Kidney epithelial cell (primary cell): Measurements from ENCODE around the gene ANGPTL3. TPM values are rescaled to one million over a fixed set of nuclear protein-coding genes. Genes with fewer than 3 reads are reported as not detected.
"Not testable (repeated sequence)": the region's sequence is repeated elsewhere in the genome, so short reads cannot be mapped to it uniquely, and the experiment has no call there.

Source experiments
- DNase-seq: peaks from one replicate; pipeline ENCODE4 v3.0.0-alpha.2; 2010; ENCODE audit warnings: low read depth
- H3K27me3 ChIP-seq: 2 replicates; pipeline ENCODE4 v1.6.0; 2011; ENCODE audit warnings: low read length; ENCODE audit not compliant: control insufficient read depth, insufficient read depth
- H3K36me3 ChIP-seq: 2 replicates; pipeline ENCODE4 v1.5.1; 2011; ENCODE audit warnings: low read length; ENCODE audit not compliant: control insufficient read depth, insufficient read depth
- H3K4me3 ChIP-seq: 2 replicates; pipeline ENCODE4 v1.5.1; 2011; ENCODE audit warnings: low read depth, mild to moderate bottlenecking, control low read depth, low read length
- CTCF ChIP-seq: IDR thresholded peaks from 2 replicates; pipeline ENCODE4 v1.5.1; 2011; ENCODE audit warnings: mild to moderate bottlenecking, moderate library complexity, low read length, control low read depth, inconsistent platforms; ENCODE audit not compliant: insufficient read depth, poor library complexity, severe bottlenecking
- total RNA-seq: library from RNA; depleted of rRNA; stranded (reverse); fragments of >200 nt; gene quantifications from 2 replicates; pipeline ENCODE4 v1.2.3, GENCODE V29; 2015

Gene ANGPTL3
- total RNA-seq, 1 donor from 2014 or later: not detected

DNA sequence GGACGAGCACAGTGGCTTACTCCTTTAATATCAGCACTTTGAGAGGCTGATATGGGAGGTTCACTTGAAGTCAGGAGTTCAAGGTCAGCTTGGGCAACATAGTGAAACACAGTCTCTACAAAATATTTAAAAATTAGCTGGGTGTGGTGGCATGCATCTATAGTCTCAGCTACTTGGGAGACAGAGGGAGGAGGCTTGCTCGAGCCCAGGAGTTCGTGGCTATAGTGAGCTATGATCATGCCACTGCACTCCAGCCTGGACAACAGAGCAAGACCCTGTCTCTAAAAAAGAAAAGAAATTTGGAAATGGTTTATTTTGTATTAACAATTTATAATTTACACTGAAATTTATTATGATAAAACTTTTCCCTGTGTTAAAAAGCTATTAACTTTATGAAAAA, 1.7 kb upstream of the ANGPTL3 start:
- TF ChIP-seq CTCF: no peak
- no peaks in the 10 kb centered on the region for H3K36me3 ChIP-seq
- H3K27me3 ChIP-seq: no peaks in the 10 kb centered on the region
- H3K4me3 ChIP-seq: no peak overlapping the region
- DNase-seq: no peak

DNA sequence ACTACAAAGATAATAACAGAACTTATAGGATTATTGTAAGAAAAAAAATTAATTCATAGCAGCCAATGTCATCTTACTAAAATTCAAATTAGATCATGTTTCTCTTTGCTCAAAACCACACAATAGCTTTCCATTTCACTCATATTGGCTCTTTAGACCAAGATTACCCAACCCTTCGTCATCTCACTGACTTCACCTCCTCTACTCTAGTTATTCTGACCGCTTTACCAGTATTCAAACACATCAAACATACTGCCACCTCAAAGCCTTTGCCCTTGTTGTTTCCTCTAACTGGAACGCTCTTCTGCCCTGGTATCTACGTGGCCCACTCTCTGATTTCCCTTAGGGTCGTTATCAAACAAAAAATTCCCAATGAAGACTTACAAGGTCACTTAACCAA, 1.7 kb downstream of the ANGPTL3 start:
- DNase-seq: no peak
- TF ChIP-seq CTCF: no peak
- no peaks in the 10 kb centered on the region for H3K27me3 ChIP-seq
- H3K36me3 ChIP-seq: no peaks in the 10 kb centered on the region
- no peak overlapping the region for H3K4me3 ChIP-seq

DNA sequence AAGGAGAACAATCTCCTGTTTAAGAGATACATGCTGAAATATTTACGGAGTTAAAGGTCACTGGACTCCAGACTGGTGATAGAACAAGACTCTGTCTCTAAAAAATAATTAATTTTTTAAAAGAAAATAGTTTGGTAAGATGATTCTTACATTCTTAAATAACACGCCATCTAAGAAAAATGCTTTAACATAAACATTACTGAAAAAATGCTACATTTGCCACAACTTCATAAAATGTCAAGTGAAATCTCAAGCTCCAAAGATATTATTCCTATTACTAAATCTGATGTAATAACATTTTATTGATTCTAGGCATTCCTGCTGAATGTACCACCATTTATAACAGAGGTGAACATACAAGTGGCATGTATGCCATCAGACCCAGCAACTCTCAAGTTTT, 4.1 kb downstream of the ANGPTL3 start:
- no peaks in the 10 kb centered on the region for H3K27me3 ChIP-seq
- H3K36me3 ChIP-seq: no peaks in the 10 kb centered on the region
- no peak for DNase-seq
- H3K4me3 ChIP-seq: no peak overlapping the region
- TF ChIP-seq CTCF: no peak

- no peak for TF ChIP-seq CTCF
These were observed 11.6 kb downstream of the ANGPTL3 start for GRCh38 chr1:62608905-62609304.

GRCh38 chr1:62610588-62610987, 13.3 kb downstream of the ANGPTL3 start:
- not testable (repeated sequence) for DNase-seq, H3K36me3 ChIP-seq, H3K4me3 ChIP-seq, H3K27me3 ChIP-seq

More at GRCh38 chr1:62608905-62609304, 11.6 kb downstream of the ANGPTL3 start:
- H3K4me3 ChIP-seq: no peak overlapping the region
- H3K36me3 ChIP-seq: no peaks in the 10 kb centered on the region
- DNase-seq: no peak
- no peaks in the 10 kb centered on the region for H3K27me3 ChIP-seq

- no peak for DNase-seq
- no peak for TF ChIP-seq CTCF
- Histone ChIP-seq H3K4me3 (no peak overlapping the region), H3K27me3 (no peaks in the 10 kb centered on the region), H3K36me3 (no peaks in the 10 kb centered on the region)
These were observed 15.4 kb downstream of the ANGPTL3 start for GRCh38 chr1:62612770-62613169.

GRCh38 chr1:62613325-62613727, 16.0 kb downstream of the ANGPTL3 start:
- no peak overlapping the region for H3K4me3 ChIP-seq
- no peak for DNase-seq

More at GRCh38 chr1:62613325-62613727, 16.0 kb downstream of the ANGPTL3 start:
- no peaks in the 10 kb centered on the region for H3K27me3 ChIP-seq
- no peaks in the 10 kb centered on the region for H3K36me3 ChIP-seq
- no peak for TF ChIP-seq CTCF
